ENCODE measurements around the gene KDM4C. TPM values are rescaled to one million over a fixed set of nuclear protein-coding genes. Genes with fewer than 3 reads are reported as not detected.

The KDM4C gene
- total and polyA plus RNA-seq, 4 donors, result 9.5 to 54.4 (median 28.3) TPM

GRCh38 chr9:6829027-6829426 lies 71.3 kb downstream of the KDM4C start:
- no peak for DNase-seq
- Histone ChIP-seq H3K4me3 (ENCODE audit: low read length in 2 of 2) (no peak overlapping the region), H3K27ac (ENCODE audit: low read depth in 1 of 2, low read length in 2 of 2) (no peak overlapping the region), H3K4me1 (ENCODE audit: control insufficient read depth in 1 of 2, insufficient read depth in 2 of 2, low read length in 2 of 2) (no peaks in the 10 kb centered on the region), H3K36me3 (ENCODE audit: control insufficient read depth in 1 of 2, insufficient read depth in 2 of 2, low read length in 1 of 2) (peaks cover 0 to 3% of the 10 kb centered on the region in 2 donors), H3K9me3 (ENCODE audit: control insufficient read depth, low read length) (no peaks in the 10 kb centered on the region), H3K27me3 (ENCODE audit: control insufficient read depth in 1 of 2, insufficient read depth in 2 of 2, low read length in 1 of 2) (no peaks in the 10 kb centered on the region)
- WGBS, 2 donors, result 98% methylated on average over 2 of the region's 2 CpGs
- intact Hi-C loops (cut with DNase I), result no loop called here
- ATAC-seq (ENCODE audit: low FRiP score), result no peak

- Histone ChIP-seq H3K36me3 (ENCODE audit: control insufficient read depth in 1 of 2, insufficient read depth in 2 of 2, low read length in 1 of 2) (peaks cover 3% of the 10 kb centered on the region in 2 donors), H3K4me3 (ENCODE audit: low read length in 2 of 2) (no peak overlapping the region), H3K27ac (ENCODE audit: low read depth in 1 of 2, low read length in 2 of 2) (no peak overlapping the region), H3K27me3 (ENCODE audit: control insufficient read depth in 1 of 2, insufficient read depth in 2 of 2, low read length in 1 of 2) (no peaks in the 10 kb centered on the region), H3K9me3 (ENCODE audit: control insufficient read depth, low read length) (no peaks in the 10 kb centered on the region), H3K4me1 (ENCODE audit: control insufficient read depth in 1 of 2, insufficient read depth in 2 of 2, low read length in 2 of 2) (no peaks in the 10 kb centered on the region)
- intact Hi-C loops (cut with DNase I), result no loop called here
- ATAC-seq (ENCODE audit: low FRiP score) (no peak), DNase-seq (no peak)
Measured at GRCh38 chr9:6829536-6829935, 71.8 kb downstream of the KDM4C start.

GRCh38 chr9:6833518-6834192 lies 75.9 kb downstream of the KDM4C start:
- no peak overlapping the region for H3K27ac ChIP-seq (ENCODE audit: low read depth in 1 of 2, low read length in 2 of 2)

GRCh38 chr9:6834306-6834705 lies 76.5 kb downstream of the KDM4C start:
- peaks cover 0 to 2% of the 10 kb centered on the region in 2 donors for H3K4me1 ChIP-seq (ENCODE audit: control insufficient read depth in 1 of 2, insufficient read depth in 2 of 2, low read length in 2 of 2)
- ATAC-seq (ENCODE audit: low FRiP score), result no peak
- no peaks in the 10 kb centered on the region for H3K9me3 ChIP-seq (ENCODE audit: control insufficient read depth, low read length)
- 98 to 99% methylated on average over 20 of the region's 20 CpGs for WGBS, 2 donors
- H3K36me3 ChIP-seq (ENCODE audit: control insufficient read depth in 1 of 2, insufficient read depth in 2 of 2, low read length in 1 of 2), result peaks cover 0 to 8% of the 10 kb centered on the region in 2 donors
- intact Hi-C loops (cut with DNase I), result no loop called here
- H3K4me3 ChIP-seq (ENCODE audit: low read length in 2 of 2), result no peak overlapping the region
- H3K27ac ChIP-seq (ENCODE audit: low read depth in 1 of 2, low read length in 2 of 2), result no peak overlapping the region
- no peak for DNase-seq
- no peaks in the 10 kb centered on the region for H3K27me3 ChIP-seq (ENCODE audit: control insufficient read depth in 1 of 2, insufficient read depth in 2 of 2, low read length in 1 of 2)

More at GRCh38 chr9:6833518-6834192, 75.9 kb downstream of the KDM4C start:
- Histone ChIP-seq H3K9me3 (ENCODE audit: control insufficient read depth, low read length) (no peaks in the 10 kb centered on the region), H3K27me3 (ENCODE audit: control insufficient read depth in 1 of 2, insufficient read depth in 2 of 2, low read length in 1 of 2) (no peaks in the 10 kb centered on the region), H3K4me3 (ENCODE audit: low read length in 2 of 2) (no peak overlapping the region), H3K4me1 (ENCODE audit: control insufficient read depth in 1 of 2, insufficient read depth in 2 of 2, low read length in 2 of 2) (peaks cover 0 to 2% of the 10 kb centered on the region in 2 donors), H3K36me3 (ENCODE audit: control insufficient read depth in 1 of 2, insufficient read depth in 2 of 2, low read length in 1 of 2) (peaks cover 0 to 8% of the 10 kb centered on the region in 2 donors)
- WGBS, 2 donors, result 73 to 74% methylated on average over 12 of the region's 12 CpGs
- intact Hi-C loops (cut with DNase I), result no loop called here
- ATAC-seq (ENCODE audit: low FRiP score), result no peak
- DNase-seq, result no peak

GRCh38 chr9:6838158-6838557 lies 80.4 kb downstream of the KDM4C start:
- Histone ChIP-seq H3K4me1 (ENCODE audit: control insufficient read depth in 1 of 2, insufficient read depth in 2 of 2, low read length in 2 of 2) (peaks cover 0 to 2% of the 10 kb centered on the region in 2 donors), H3K4me3 (ENCODE audit: low read length in 2 of 2) (no peak overlapping the region), H3K9me3 (ENCODE audit: control insufficient read depth, low read length) (no peaks in the 10 kb centered on the region), H3K36me3 (ENCODE audit: control insufficient read depth in 1 of 2, insufficient read depth in 2 of 2, low read length in 1 of 2) (peaks cover 0 to 9% of the 10 kb centered on the region in 2 donors), H3K27ac (ENCODE audit: low read depth in 1 of 2, low read length in 2 of 2) (no peak overlapping the region), H3K27me3 (ENCODE audit: control insufficient read depth in 1 of 2, insufficient read depth in 2 of 2, low read length in 1 of 2) (no peaks in the 10 kb centered on the region)
- ATAC-seq (ENCODE audit: low FRiP score) (no peak), DNase-seq (no peak)
- WGBS, 2 donors, result 12 to 13% methylated on average over 6 of the region's 6 CpGs
- intact Hi-C loops (cut with DNase I), result no loop called here

- Histone ChIP-seq H3K36me3 (ENCODE audit: control insufficient read depth in 1 of 2, insufficient read depth in 2 of 2, low read length in 1 of 2) (peaks cover 0 to 2% of the 10 kb centered on the region in 2 donors), H3K4me3 (ENCODE audit: low read length in 2 of 2) (no peak overlapping the region), H3K27me3 (ENCODE audit: control insufficient read depth in 1 of 2, insufficient read depth in 2 of 2, low read length in 1 of 2) (no peaks in the 10 kb centered on the region), H3K9me3 (ENCODE audit: control insufficient read depth, low read length) (no peaks in the 10 kb centered on the region), H3K4me1 (ENCODE audit: control insufficient read depth in 1 of 2, insufficient read depth in 2 of 2, low read length in 2 of 2) (peaks cover 0 to 2% of the 10 kb centered on the region in 2 donors), H3K27ac (ENCODE audit: low read depth in 1 of 2, low read length in 2 of 2) (no peak overlapping the region)
- WGBS, 2 donors, result 67 to 79% methylated on average over 3 of the region's 3 CpGs
- intact Hi-C loops (cut with DNase I), result no loop called here
- no peak for ATAC-seq (ENCODE audit: low FRiP score)
- DNase-seq, result no peak
Measured at GRCh38 chr9:6842584-6842947, 84.8 kb downstream of the KDM4C start.

GRCh38 chr9:6843742-6844141 lies 86.0 kb downstream of the KDM4C start:
- Histone ChIP-seq H3K27ac (ENCODE audit: low read depth in 1 of 2, low read length in 2 of 2) (no peak overlapping the region), H3K9me3 (ENCODE audit: control insufficient read depth, low read length) (no peaks in the 10 kb centered on the region), H3K4me1 (ENCODE audit: control insufficient read depth in 1 of 2, insufficient read depth in 2 of 2, low read length in 2 of 2) (no peaks in the 10 kb centered on the region), H3K4me3 (ENCODE audit: low read length in 2 of 2) (no peak overlapping the region), H3K27me3 (ENCODE audit: control insufficient read depth in 1 of 2, insufficient read depth in 2 of 2, low read length in 1 of 2) (no peaks in the 10 kb centered on the region), H3K36me3 (ENCODE audit: control insufficient read depth in 1 of 2, insufficient read depth in 2 of 2, low read length in 1 of 2) (peaks cover 0 to 2% of the 10 kb centered on the region in 2 donors)
- intact Hi-C loops (cut with DNase I), result no loop called here
- ATAC-seq (ENCODE audit: low FRiP score) (no peak), DNase-seq (no peak)
- 94 to 95% methylated on average over 4 of the region's 4 CpGs for WGBS, 2 donors

- Histone ChIP-seq H3K4me3 (ENCODE audit: low read length in 2 of 2) (no peak overlapping the region), H3K27ac (ENCODE audit: low read depth in 1 of 2, low read length in 2 of 2) (no peak overlapping the region), H3K4me1 (ENCODE audit: control insufficient read depth in 1 of 2, insufficient read depth in 2 of 2, low read length in 2 of 2) (no peaks in the 10 kb centered on the region), H3K36me3 (ENCODE audit: control insufficient read depth in 1 of 2, insufficient read depth in 2 of 2, low read length in 1 of 2) (peaks cover 0 to 2% of the 10 kb centered on the region in 2 donors), H3K27me3 (ENCODE audit: control insufficient read depth in 1 of 2, insufficient read depth in 2 of 2, low read length in 1 of 2) (no peaks in the 10 kb centered on the region), H3K9me3 (ENCODE audit: control insufficient read depth, low read length) (no peaks in the 10 kb centered on the region)
- intact Hi-C loops (cut with DNase I), result no loop called here
- 94 to 95% methylated on average over 4 of the region's 4 CpGs for whole genome bisulfite sequencing, 2 donors
- DNase-seq (no peak), ATAC-seq (ENCODE audit: low FRiP score) (no peak)
Measured at GRCh38 chr9:6844267-6844666, 86.5 kb downstream of the KDM4C start.

GRCh38 chr9:6845128-6845826 lies 87.5 kb downstream of the KDM4C start:
- H3K9me3 ChIP-seq (ENCODE audit: control insufficient read depth, low read length), result no peaks in the 10 kb centered on the region
- 93 to 96% methylated on average over 8 of the region's 8 CpGs for WGBS, 2 donors
- DNase-seq, result no peak
- H3K4me3 ChIP-seq (ENCODE audit: low read length in 2 of 2), result no peak overlapping the region
- intact Hi-C loops (cut with DNase I), result no loop called here
- H3K27ac ChIP-seq (ENCODE audit: low read depth in 1 of 2, low read length in 2 of 2), result no peak overlapping the region
- peaks cover 0 to 2% of the 10 kb centered on the region in 2 donors for H3K36me3 ChIP-seq (ENCODE audit: control insufficient read depth in 1 of 2, insufficient read depth in 2 of 2, low read length in 1 of 2)
- H3K4me1 ChIP-seq (ENCODE audit: control insufficient read depth in 1 of 2, insufficient read depth in 2 of 2, low read length in 2 of 2), result no peaks in the 10 kb centered on the region
- no peak for ATAC-seq (ENCODE audit: low FRiP score)
- H3K27me3 ChIP-seq (ENCODE audit: control insufficient read depth in 1 of 2, insufficient read depth in 2 of 2, low read length in 1 of 2), result no peaks in the 10 kb centered on the region
